Astrocyte of the cerebellum (primary cell): ENCODE results near the gene CCDC197.

ENCODE experiments used
- DNase-seq: peaks from one replicate; pipeline ENCODE4 v3.0.0-alpha.2; 2011; ENCODE audit warnings: low read depth
- H3K4me3 ChIP-seq: 2 replicates; pipeline ENCODE4 v1.5.1; 2011; ENCODE audit warnings: mild to moderate bottlenecking, low read depth, low read length, moderate library complexity
- CTCF ChIP-seq: IDR thresholded peaks from 2 replicates; pipeline ENCODE4 v1.5.1; 2012; ENCODE audit warnings: low read length, low read depth, moderate library complexity, mild to moderate bottlenecking; ENCODE audit errors: missing control alignments
- in situ Hi-C: cut with HindIII; loops from 2 replicates; pipeline ENCODE4 v1.10.0; 2017; ENCODE audit warnings: low sequenced_read_pairs

The CCDC197 gene

GRCh38 chr14:94005324-94006073 lies 8.4 kb downstream of the CCDC197 start:
- peak; percentile 53 for TF ChIP-seq CTCF
- H3K4me3 ChIP-seq: no peak overlapping the region
- in situ Hi-C loops: no loop called here
- DNase-seq: no peak

DNA sequence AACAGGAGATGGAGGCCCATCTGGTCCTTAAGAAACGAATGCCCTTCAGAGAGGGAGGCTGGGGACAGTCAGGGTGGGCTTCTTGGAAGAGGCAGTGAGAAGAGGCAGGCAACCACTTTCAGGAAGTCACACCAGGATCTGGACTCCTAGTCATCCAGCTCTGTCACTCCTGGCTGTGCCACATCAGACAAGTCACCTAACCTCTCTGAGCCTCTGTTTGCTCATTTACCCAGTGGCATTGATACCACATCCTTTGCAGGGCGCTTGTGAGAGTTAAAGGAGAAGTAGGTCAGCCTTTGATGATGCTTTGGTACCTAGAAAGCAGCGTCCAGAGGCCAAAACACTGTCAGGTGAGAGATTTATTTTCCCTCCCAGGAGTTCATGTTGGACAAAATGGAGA lies 11.1 kb downstream of the CCDC197 start:
- no peak for DNase-seq
- in situ Hi-C loops: no loop called here
- TF ChIP-seq CTCF: no peak
- H3K4me3 ChIP-seq: no peak overlapping the region

DNA sequence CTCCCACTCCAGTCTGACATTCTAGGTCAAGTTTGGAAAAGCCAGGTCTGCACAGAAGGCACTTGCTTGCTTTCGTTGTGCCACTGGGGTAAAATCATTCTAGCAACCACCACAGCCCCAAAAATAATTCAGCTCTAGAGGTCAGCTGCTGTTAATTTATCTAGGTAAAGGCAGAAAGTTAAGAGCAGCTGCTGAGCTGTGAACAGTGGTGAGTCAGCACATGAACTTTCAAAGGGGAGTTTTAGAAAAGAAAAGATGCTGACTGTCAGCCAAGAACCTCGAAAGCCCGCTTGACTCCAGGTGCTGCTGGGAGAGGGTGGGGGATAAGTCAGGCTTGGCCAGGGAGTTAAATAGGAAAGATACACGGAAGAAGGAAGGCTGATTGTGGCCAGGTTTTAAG lies 12.7 kb downstream of the CCDC197 start:
- peak; percentile 73 for DNase-seq
- TF ChIP-seq CTCF: no peak
- in situ Hi-C loops: no loop called here
- H3K4me3 ChIP-seq: no peak overlapping the region

DNA sequence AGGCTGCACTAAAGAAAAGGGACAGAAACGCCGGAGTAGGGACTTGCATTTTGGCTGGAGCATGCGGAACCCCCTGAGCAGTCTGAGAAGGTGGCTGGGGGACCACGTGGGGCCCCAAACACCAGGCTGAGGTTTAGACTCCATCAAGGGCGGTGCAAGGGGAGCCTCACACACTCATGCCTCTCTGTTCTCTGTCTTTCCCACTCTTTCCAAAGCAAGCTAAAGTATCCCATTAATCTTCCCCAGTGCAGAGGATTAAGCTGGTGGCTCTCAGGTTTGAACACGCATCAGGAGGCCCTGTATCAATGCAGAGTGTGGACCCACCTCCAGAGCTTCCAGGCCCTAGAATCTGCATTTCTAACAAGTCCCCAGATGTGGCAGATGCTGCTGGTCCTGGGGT lies 13.5 kb downstream of the CCDC197 start:
- in situ Hi-C loops: no loop called here
- DNase-seq: no peak
- TF ChIP-seq CTCF: no peak
- no peak overlapping the region for H3K4me3 ChIP-seq

GRCh38 chr14:94011795-94012194 lies 14.7 kb downstream of the CCDC197 start:
- H3K4me3 ChIP-seq: no peak overlapping the region
- DNase-seq: no peak
- no peak for TF ChIP-seq CTCF
- in situ Hi-C loops: no loop called here

DNA sequence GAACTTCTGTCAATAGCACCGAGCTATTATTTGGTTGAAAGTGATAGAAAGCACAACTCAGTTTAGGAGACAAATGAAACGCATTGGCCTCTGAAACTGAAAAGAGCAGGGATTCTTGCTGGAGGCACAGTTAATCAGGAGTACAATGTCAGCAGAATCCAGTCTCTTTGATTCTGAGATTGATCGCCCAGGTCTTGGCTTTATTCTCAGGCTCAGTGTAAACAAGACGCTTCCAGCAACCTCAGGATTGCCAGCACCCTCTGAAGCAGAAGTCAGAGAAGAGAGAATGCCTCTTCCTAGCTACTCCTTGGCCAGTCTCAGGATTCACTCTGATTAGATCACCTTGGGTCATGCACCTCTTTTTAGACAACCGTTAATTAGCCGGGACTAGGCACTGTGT lies 17.3 kb downstream of the CCDC197 start:
- no peak for DNase-seq
- no peak for TF ChIP-seq CTCF
- in situ Hi-C loops: no loop called here
- H3K4me3 ChIP-seq: no peak overlapping the region
